IMR-90 (cell line): Measurements from ENCODE around the gene TSKU. TPM values are rescaled to one million over a fixed set of nuclear protein-coding genes. Genes with fewer than 3 reads are reported as not detected.

Experiments
- ATAC-seq: fragments of 200-7000 bp; cut with Tn5 transposase; 2 replicates; pipeline ENCODE4 v1.9.1; 2020; ENCODE audit warnings: low read depth, mild to moderate bottlenecking, moderate library complexity
- BruUV-seq: library from RNA; stranded (reverse); fragments of 400-500 nt; replicated peaks from 2 replicates; lab custom pipeline; 2021; lab: Mats Ljungman, UMichigan
- CTCF ChIA-PET: fragments of 300-600 bp; formaldehyde crosslinking; extraction: SDS; loops from one replicate; lab custom pipeline; 2021; ENCODE audit warnings: antibody characterized with exemption; lab: Yijun Ruan, JAX
- POLR2A ChIA-PET: fragments of 300-600 bp; sonication (Branson Sonifier 250); formaldehyde crosslinking; loops from one replicate; lab custom pipeline; 2022; ENCODE audit warnings: antibody characterized with exemption; ENCODE audit not compliant: unreplicated experiment; lab: Charles Lee
- DNase-seq: peaks from one replicate; pipeline ENCODE4 v3.0.0; 2013
- H2AFZ ChIP-seq: replicated peaks from 2 replicates; pipeline ENCODE3; 2013; ENCODE audit warnings: low read length, mild to moderate bottlenecking; ENCODE audit not compliant: poor library complexity
- H2AK5ac ChIP-seq: 2 replicates; pipeline ENCODE4 v1.6.1; 2013; ENCODE audit warnings: low read depth, low read length, inconsistent platforms
- H2AK9ac ChIP-seq: replicated peaks from 2 replicates; pipeline ENCODE3; 2013; ENCODE audit warnings: mild to moderate bottlenecking, low read depth, low read length, moderate library complexity; ENCODE audit not compliant: poor library complexity
- H2BK120ac ChIP-seq: 2 replicates; pipeline ENCODE4 v1.6.1; 2013; ENCODE audit warnings: low read depth, low read length, inconsistent platforms
- H2BK15ac ChIP-seq: 3 replicates; pipeline ENCODE4 v1.6.1; 2013; ENCODE audit warnings: low read depth, low read length, inconsistent platforms
- H2BK20ac ChIP-seq: 2 replicates; pipeline ENCODE4 v1.6.1; 2013; ENCODE audit warnings: low read depth, mild to moderate bottlenecking, inconsistent platforms, low read length, moderate library complexity
- H2BK5ac ChIP-seq: 2 replicates; pipeline ENCODE4 v1.6.1; 2013; ENCODE audit warnings: mild to moderate bottlenecking, low read depth, low read length, inconsistent platforms; ENCODE audit not compliant: poor library complexity, severe bottlenecking
- H3K14ac ChIP-seq: replicated peaks from 2 replicates; pipeline ENCODE4 v1.6.1; 2013; ENCODE audit warnings: low read depth, low read length, inconsistent platforms
- H3K18ac ChIP-seq: 2 replicates; pipeline ENCODE4 v1.6.1; 2013; ENCODE audit warnings: low read depth, low read length, control low read depth
- H3K23ac ChIP-seq: 2 replicates; pipeline ENCODE4 v1.6.1; 2013; ENCODE audit warnings: low read depth, low read length, inconsistent platforms
- H3K27ac ChIP-seq: 2 replicates; pipeline ENCODE4 v1.5.1; 2013; ENCODE audit warnings: mild to moderate bottlenecking, control low read depth, low read length; ENCODE audit not compliant: insufficient read depth
- H3K27me3 ChIP-seq: 2 replicates; pipeline ENCODE4 v1.6.1; 2013; ENCODE audit warnings: low read length; ENCODE audit not compliant: control insufficient read depth, insufficient read depth
- H3K36me3 ChIP-seq: 2 replicates; pipeline ENCODE4 v1.6.1; 2013; ENCODE audit warnings: low read length, mixed read lengths; ENCODE audit not compliant: control insufficient read depth, insufficient read depth
- H3K4ac ChIP-seq: 2 replicates; pipeline ENCODE4 v1.6.1; 2013; ENCODE audit warnings: low read depth, low read length, inconsistent platforms
- H3K4me1 ChIP-seq: 2 replicates; pipeline ENCODE4 v1.6.1; 2013; ENCODE audit warnings: low read length, mixed read lengths; ENCODE audit not compliant: control insufficient read depth, insufficient read depth
- H3K4me2 ChIP-seq: 2 replicates; pipeline ENCODE4 v1.6.1; 2013; ENCODE audit warnings: low read depth, mild to moderate bottlenecking, control low read depth, low read length, moderate library complexity
- H3K4me3 ChIP-seq: 2 replicates; pipeline ENCODE4 v1.5.1; 2013; ENCODE audit warnings: low read depth, mild to moderate bottlenecking, control low read depth, low read length, moderate library complexity; ENCODE audit not compliant: insufficient read depth
- H3K56ac ChIP-seq: 2 replicates; pipeline ENCODE4 v1.6.1; 2013; ENCODE audit warnings: low read length, inconsistent platforms; ENCODE audit not compliant: insufficient read depth; ENCODE audit errors: extremely low read depth
- H3K79me1 ChIP-seq, 2 experiments: 2 replicates each; pipeline ENCODE4 v1.6.1; 2013; ENCODE audit warnings: low read length in 2 of 2, inconsistent platforms in 1 of 2, low read depth in 1 of 2
- H3K9ac ChIP-seq: 2 replicates; pipeline ENCODE4 v1.6.1; 2013; ENCODE audit warnings: low read depth, low read length, control low read depth
- H3K9me1 ChIP-seq: 2 replicates; pipeline ENCODE4 v1.6.1; 2013; ENCODE audit warnings: low read length, inconsistent platforms; ENCODE audit not compliant: insufficient read depth
- H3K9me3 ChIP-seq: 2 replicates; pipeline ENCODE4 v1.6.1; 2013; ENCODE audit warnings: low read length; ENCODE audit not compliant: control insufficient read depth, insufficient read depth
- H4K20me1 ChIP-seq: 2 replicates; pipeline ENCODE4 v1.6.1; 2013; ENCODE audit warnings: low read length, inconsistent platforms; ENCODE audit not compliant: insufficient read depth
- H4K5ac ChIP-seq: 2 replicates; pipeline ENCODE4 v1.6.1; 2013; ENCODE audit warnings: mild to moderate bottlenecking, low read depth, low read length, control low read depth
- H4K8ac ChIP-seq, 2 experiments: 2 replicates each; pipeline ENCODE4 v1.6.1; 2013; ENCODE audit warnings: low read depth in 2 of 2, low read length in 2 of 2, control low read depth in 1 of 2, inconsistent platforms in 1 of 2
- H4K91ac ChIP-seq: 2 replicates; pipeline ENCODE4 v1.6.1; 2013; ENCODE audit warnings: low read depth, low read length, inconsistent platforms; ENCODE audit not compliant: insufficient read depth
- BHLHE40 ChIP-seq: fragments of 150-350 bp; IDR thresholded peaks from 2 replicates; pipeline ENCODE4 v1.6.1; 2016; ENCODE audit warnings: mild to moderate bottlenecking, low read depth, low read length
- CEBPB ChIP-seq: IDR thresholded peaks from 2 replicates; pipeline ENCODE4 v1.6.1; 2012; ENCODE audit warnings: low read depth, low read length, improper control_type of control experiment
- CHD1 ChIP-seq: IDR thresholded peaks from 2 replicates; pipeline ENCODE4 v1.6.1; 2012; ENCODE audit warnings: low read depth, low read length, improper control_type of control experiment
- CTCF ChIP-seq: conservative IDR thresholded peaks from 2 replicates; pipeline ENCODE4 v1.5.1; 2012; ENCODE audit warnings: mild to moderate bottlenecking, low read depth, low read length, improper control_type of control experiment
- MXI1 ChIP-seq: IDR thresholded peaks from 2 replicates; pipeline ENCODE4 v1.6.1; 2012; ENCODE audit warnings: low read depth, mild to moderate bottlenecking, low read length, moderate library complexity, borderline replicate concordance
- NFE2L2 ChIP-seq: fragments of 150-350 bp; IDR thresholded peaks from 2 replicates; pipeline ENCODE4 v1.6.1; 2016; ENCODE audit warnings: low read depth, mild to moderate bottlenecking, low read length
- RAD21 ChIP-seq: IDR thresholded peaks from 2 replicates; pipeline ENCODE4 v1.6.1; 2012; ENCODE audit warnings: low read length, improper control_type of control experiment
- SMC3 ChIP-seq: fragments of 150-350 bp; IDR thresholded peaks from 2 replicates; pipeline ENCODE4 v1.6.1; 2016; ENCODE audit warnings: low read depth, mild to moderate bottlenecking, antibody characterized with exemption, low read length, moderate library complexity
- WGBS, 2 experiments: methylation state at CpG; one replicate each; pipeline versions ENCODE4 v1.1.5 to v1.1.7; 2013; ENCODE audit warnings: missing lambda C conversion rate in 2 of 2; ENCODE audit not compliant: insufficient read length in 1 of 2; ENCODE audit errors: extremely low coverage in 2 of 2; 5-methylcytosine and 5-hydroxymethylcytosine counted together
- dilution Hi-C: fragments of 300-500 bp; cut with HindIII; formaldehyde crosslinking; loops from one replicate; pipeline ENCODE4 v1.14.3; 2018; ENCODE audit warnings: low sequenced_read_pairs; ENCODE audit not compliant: unreplicated experiment
- in situ Hi-C: fragments of 300-500 bp; cut with MboI; formaldehyde crosslinking; loops from 3 replicates; pipeline ENCODE4 v1.14.3; 2019; ENCODE audit warnings: low sequenced_read_pairs, inconsistent platforms, mixed read lengths
- intact Hi-C: fragments of 100-400 bp; cut with micrococcal nuclease; formaldehyde crosslinking; loops from 2 replicates; pipeline ENCODE4 v1.10.0; 2022
- polyA plus RNA-seq, 3 experiments: library from polyadenylated mRNA; depleted of rRNA; stranded (reverse); fragments of >200 nt; gene quantifications; 2 replicates each; pipeline ENCODE4 v1.2.3, GENCODE V29; 2012; ENCODE audit warnings: low replicate concordance in 1 of 3
- total RNA-seq: library from RNA; depleted of rRNA; stranded (reverse); fragments of >200 nt; gene quantifications from 2 replicates; pipeline ENCODE4 v1.2.3, GENCODE V29; 2012

Gene TSKU
- total and polyA plus RNA-seq, 2 of the 4 experiments (the other 2 are of a cell fraction) = 6.8 to 26.6 TPM

- H3K23ac ChIP-seq = no peak overlapping the region
- H3K4me3 ChIP-seq = no peak overlapping the region
- peak overlapping the region; percentile 7; the same call in 1 of the 2 replicates for H3K14ac ChIP-seq
- no peaks in the 10 kb centered on the region for H3K36me3 ChIP-seq
- H2AK5ac ChIP-seq = peak overlapping the region; percentile 54
- no peak overlapping the region for H3K56ac ChIP-seq
- no peak overlapping the region for H2AFZ ChIP-seq
- no peak overlapping the region for H2BK5ac ChIP-seq
- WGBS, 2 experiments = no CpG with 5 or more reads among the region's 3 CpGs
- H4K5ac ChIP-seq = no peak overlapping the region
- H3K18ac ChIP-seq = peak overlapping the region; percentile 3; the same call in 1 of the 2 replicates
- BruUV-seq = no TSS peak
- POLR2A ChIA-PET = interaction anchor here (0.6 kb wide), 1 partner anchor 17 kb away, joined by 3 read pairs; no protein-coding TSS in a partner anchor
- intact Hi-C loops (no loop called here), dilution Hi-C loops (no loop called here), in situ Hi-C loops (no loop called here)
- no peak for TF ChIP-seq SMC3
- no peak for TF ChIP-seq BHLHE40
- no peak for TF ChIP-seq CHD1
- TF ChIP-seq NFE2L2 = no peak
- TF ChIP-seq RAD21 = no peak
- TF ChIP-seq CTCF = no peak
- no peak for TF ChIP-seq CEBPB
- TF ChIP-seq MXI1 = no peak
- no peak overlapping the region for H2BK20ac ChIP-seq
- H3K79me1 ChIP-seq = no peaks in the 10 kb centered on the region
- H4K91ac ChIP-seq = peak overlapping the region; percentile 62
- H3K4me2 ChIP-seq = no peak overlapping the region
- H3K27ac ChIP-seq = no peak overlapping the region
- peak overlapping the region; percentile 25 for H2AK9ac ChIP-seq
- H3K9ac ChIP-seq = no peak overlapping the region
- peak overlapping the region; percentile 12; the same call in 1 of the 3 replicates for H2BK15ac ChIP-seq
- peaks cover 8% of the 10 kb centered on the region; the same call in 1 of the 2 replicates for H3K4me1 ChIP-seq
- ATAC-seq = no peak
- CTCF ChIA-PET = no interaction called here
- no peak for DNase-seq
- H4K8ac ChIP-seq = 0 out of 4 replicates have a peak overlapping the region, but pooled peaks of 1 of the 2 experiments have one; percentile 73
- peaks cover 6% of the 10 kb centered on the region for H3K27me3 ChIP-seq
- H4K20me1 ChIP-seq = no peaks in the 10 kb centered on the region
- H3K9me1 ChIP-seq = no peaks in the 10 kb centered on the region; the same call in 1 of the 2 replicates
- H3K9me3 ChIP-seq = no peaks in the 10 kb centered on the region
- peak overlapping the region; percentile 22 for H3K4ac ChIP-seq
- H2BK120ac ChIP-seq = peak overlapping the region; percentile 45
Measured at GRCh38 chr11:76753449-76753848, 29.7 kb upstream of the TSKU start.
